ENCODE data around the gene ADCK2.

GRCh38 chr7:140723006-140723405, 50.3 kb downstream of the ADCK2 start:
- no peak for TF ChIP-seq EZH2 (IDR thresholded peaks at IDR 0.05)
- TF ChIP-seq POLR2AphosphoS5 (IDR thresholded peaks at IDR 0.05; ENCODE audit: borderline replicate concordance, low read depth, low read length), result no peak
